Midbrain (tissue), 1 donor: ENCODE results near the gene PRKCE.
"Not testable (repeated sequence)": the region's sequence is repeated elsewhere in the genome, so short reads cannot be mapped to it uniquely, and the experiment has no call there.

Source experiments
- DNase-seq: peaks from one replicate; lab custom pipeline; 2025; lab: John Stamatoyannopoulos, UW

PRKCE gene

GRCh38 chr2:45669032-45669486 is 17.6 kb downstream of the PRKCE start:
- no peak for DNase-seq

- no peak for DNase-seq
Measured at GRCh38 chr2:45670646-45671045, 19.2 kb downstream of the PRKCE start.

GRCh38 chr2:45672138-45672537 is 20.7 kb downstream of the PRKCE start:
- DNase-seq, result no peak

GRCh38 chr2:45674035-45674816 is 22.8 kb downstream of the PRKCE start:
- no peak for DNase-seq

GRCh38 chr2:45675263-45675812 is 23.9 kb downstream of the PRKCE start:
- no peak for DNase-seq

- DNase-seq, result no peak
Measured at GRCh38 chr2:45676088-45676487, 24.6 kb downstream of the PRKCE start.

GRCh38 chr2:45678791-45679348 is 27.4 kb downstream of the PRKCE start:
- peak; percentile 30 for DNase-seq

- DNase-seq, result no peak
Measured at GRCh38 chr2:45680351-45680967, 29.0 kb downstream of the PRKCE start.

- DNase-seq, result no peak
Measured at GRCh38 chr2:45681675-45682074, 30.2 kb downstream of the PRKCE start.

- DNase-seq, result no peak
Measured at GRCh38 chr2:45683292-45683691, 31.8 kb downstream of the PRKCE start.

GRCh38 chr2:45684756-45685155 is 33.3 kb downstream of the PRKCE start:
- DNase-seq, result no peak

GRCh38 chr2:45685260-45685659 is 33.8 kb downstream of the PRKCE start:
- no peak for DNase-seq

- no peak for DNase-seq
Measured at GRCh38 chr2:45687964-45688363, 36.5 kb downstream of the PRKCE start.

GRCh38 chr2:45688479-45689298 is 37.2 kb downstream of the PRKCE start:
- DNase-seq, result no peak

- DNase-seq, result no peak
Measured at GRCh38 chr2:45690231-45690630, 38.8 kb downstream of the PRKCE start.

- DNase-seq, result no peak
Measured at GRCh38 chr2:45691171-45691999, 39.9 kb downstream of the PRKCE start.

GRCh38 chr2:45692566-45692965 is 41.1 kb downstream of the PRKCE start:
- no peak for DNase-seq

- DNase-seq, result not testable (repeated sequence)
Measured at GRCh38 chr2:45695480-45696007, 44.1 kb downstream of the PRKCE start.

GRCh38 chr2:45696708-45697107 is 45.2 kb downstream of the PRKCE start:
- no peak for DNase-seq

- no peak for DNase-seq
Measured at GRCh38 chr2:45697190-45697589, 45.7 kb downstream of the PRKCE start.

GRCh38 chr2:45698554-45698953 is 47.1 kb downstream of the PRKCE start:
- no peak for DNase-seq
